HG02759 (cell line): Measurements from ENCODE around the gene NRARP.

ENCODE experiments used
- ATAC-seq: cut with Tn5 transposase; IDR thresholded peaks from one replicate; pipeline ENCODE4 v1.9.1; 2021; ENCODE audit warnings: mild to moderate bottlenecking, moderate library complexity; ENCODE audit not compliant: unreplicated experiment

NRARP gene

GRCh38 chr9:137323531-137324331 is 21.7 kb upstream of the NRARP start:
- ATAC-seq, result no peak

- no peak for ATAC-seq
Measured at GRCh38 chr9:137321726-137322361, 19.8 kb upstream of the NRARP start.

GRCh38 chr9:137320555-137321384 is 18.7 kb upstream of the NRARP start:
- ATAC-seq, result no peak

- no peak for ATAC-seq
Measured at GRCh38 chr9:137319739-137320551, 17.9 kb upstream of the NRARP start.

GRCh38 chr9:137319011-137319738 is 17.1 kb upstream of the NRARP start:
- no peak for ATAC-seq

GRCh38 chr9:137318602-137319001 is 16.5 kb upstream of the NRARP start:
- ATAC-seq, result no peak

GRCh38 chr9:137317718-137318511 is 15.8 kb upstream of the NRARP start:
- no peak for ATAC-seq

GRCh38 chr9:137317021-137317717 is 15.1 kb upstream of the NRARP start:
- no peak for ATAC-seq

- ATAC-seq, result no peak
Measured at GRCh38 chr9:137316012-137316981, 14.2 kb upstream of the NRARP start.

GRCh38 chr9:137315581-137316011 is 13.5 kb upstream of the NRARP start:
- no peak for ATAC-seq

GRCh38 chr9:137314561-137315560 is 12.8 kb upstream of the NRARP start:
- no peak for ATAC-seq

GRCh38 chr9:137313956-137314560 is 12.0 kb upstream of the NRARP start:
- no peak for ATAC-seq

- no peak for ATAC-seq
Measured at GRCh38 chr9:137313326-137313936, 11.4 kb upstream of the NRARP start.

- ATAC-seq, result no peak
Measured at GRCh38 chr9:137312852-137313325, 10.8 kb upstream of the NRARP start.
